Adrenal gland (tissue), 12 donors: ENCODE data around the gene PLOD3. TPM values are rescaled to one million over a fixed set of nuclear protein-coding genes. Genes with fewer than 3 reads are reported as not detected.

Source experiments
- DNase-seq, 7 donors: peaks; one replicate each; pipeline ENCODE4 v3.0.0-alpha.2; 2019 to 2020
- H3K27ac ChIP-seq, 5 donors: fragments of 200-600 bp; sonication (generic) in 4 of 5; 1 replicate in 3 of 5; 2 replicates in 2 of 5; pipeline versions ENCODE4 v1.5.1 to v1.8.0; 2016 to 2020; ENCODE audit warnings: mild to moderate bottlenecking in 1 of 5
- H3K27me3 ChIP-seq: fragments of 200-600 bp; 2 replicates; pipeline ENCODE4 v1.8.0; 2021
- H3K36me3 ChIP-seq, 2 donors: fragments of 200-600 bp; replicated peaks in 1 of 2; 1 replicate in 1 of 2; 2 replicates in 1 of 2; pipeline versions ENCODE4 v1.5.1 to v1.8.0; 2018 to 2022
- H3K4me1 ChIP-seq, 2 donors: fragments of 200-600 bp; replicated peaks in 1 of 2; 1 replicate in 1 of 2; 2 replicates in 1 of 2; pipeline versions ENCODE4 v1.5.1 to v1.8.0; 2018 to 2021
- H3K4me3 ChIP-seq, 4 donors: fragments of 200-600 bp; sonication (generic) in 3 of 4; one replicate each; pipeline ENCODE4 v1.5.1; 2016 to 2018
- H3K9me3 ChIP-seq, 3 donors: fragments of 200-600 bp; sonication (generic) in 1 of 3; replicated peaks in 1 of 3; 1 replicate in 2 of 3; 2 replicates in 1 of 3; pipeline versions ENCODE4 v1.5.1 to v1.8.0; 2016 to 2021
- CTCF ChIP-seq, 6 experiments: fragments of 450-650 bp in 4 of 6; fragments of 200-600 bp in 2 of 6; sonication (generic) in 1 of 6; IDR thresholded peaks; 1 replicate in 5 of 6; 2 replicates in 1 of 6; pipeline versions ENCODE4 v1.5.1 to v1.8.0; 2016 to 2021; ENCODE audit warnings: antibody characterized with exemption in 6 of 6, mild to moderate bottlenecking in 2 of 6, moderate library complexity in 1 of 6
- POLR2A ChIP-seq, 2 donors: fragments of 450-650 bp; IDR thresholded peaks; one replicate each; pipeline ENCODE4 v1.6.1; 2017; ENCODE audit warnings: antibody characterized with exemption in 2 of 2, mild to moderate bottlenecking in 2 of 2, moderate library complexity in 1 of 2
- WGBS, 4 donors: extraction: QIAGEN DNeasy Blood & Tissue Kit in 2 of 4; methylation state at CpG; one replicate each; pipeline versions ENCODE4 v1.1.5 to v1.1.7; 2013 to 2017; 5-methylcytosine and 5-hydroxymethylcytosine counted together
- intact Hi-C, 2 donors: fragments of 100-400 bp; cut with DNase I; formaldehyde crosslinking; loops; one replicate each; pipeline versions ENCODE4 v1.14.1 to v1.15.0; 2022 to 2023
- polyA plus RNA-seq, 3 donors: library from polyadenylated mRNA; stranded (reverse); fragments of 200-250 nt in 2 of 3; fragments of 350-450 nt in 1 of 3; fragmentation: Illumina TruSeq in 1 of 3; extraction: RNeasy Lipid Tissue Mini Kit (QIAGEN cat#74804) in 1 of 3; gene quantifications; one replicate each; pipeline ENCODE4 v1.2.3, GENCODE V29; 2013 to 2014
- total RNA-seq, 9 donors: library from RNA; depleted of rRNA in 4 of 9; stranded (reverse); fragments of >200 nt in 4 of 9; fragments of 120-200 nt in 1 of 9; fragmentation: NEBNext Ultra II Directional in 1 of 9; extraction: Animal tissue kit (Norgen Biotek cat#: 25700) in 1 of 9; gene quantifications; one replicate each; pipeline versions ENCODE4 v1.1.0 to v1.2.4, GENCODE V29; 2013 to 2023
- donor health status: healthy with polysubstance abuse.
- donor health status: Bipolar disorder and iron deficiency.
- donor health status: DM: yes; HTN: yes; CAD: no.
- donor health status: DM: no; HTN: no; CAD: no.
- donor health status: DM: no; HTN: no; CAD: no.
- donor health status: DM: yes; HTN: yes; CAD: no.

Gene PLOD3
- total and polyA plus RNA-seq, 12 donors = 24.1 to 62.2 (median 51.4) TPM

GRCh38 chr7:101210143-101210542, 7.2 kb downstream of the PLOD3 start:
- intact Hi-C loops = loop anchor here in 1 of 2 donors (5.0 kb wide), 1 partner anchor 37 kb away; the partner anchor contains the start of gene FIS1
- no peaks in the 10 kb centered on the region for H3K27me3 ChIP-seq
- no peaks in the 10 kb centered on the region for H3K9me3 ChIP-seq
- no peak for DNase-seq
- no peaks in the 10 kb centered on the region for H3K4me1 ChIP-seq
- no peak overlapping the region for H3K4me3 ChIP-seq
- no peak for TF ChIP-seq POLR2A (IDR thresholded peaks at IDR 0.05)
- TF ChIP-seq CTCF (IDR thresholded peaks at IDR 0.05) = no peak
- WGBS, 4 donors = 88 to 95% (median 92%) methylated on average over 8 to 19 of the region's 19 CpGs
- no peak overlapping the region for H3K27ac ChIP-seq
- peaks cover 0 to 57% of the 10 kb centered on the region in 2 donors for H3K36me3 ChIP-seq

- H3K36me3 ChIP-seq = peaks cover 0 to 46% of the 10 kb centered on the region in 2 donors
- no peaks in the 10 kb centered on the region for H3K27me3 ChIP-seq
- intact Hi-C loops = no loop called here
- H3K9me3 ChIP-seq = no peaks in the 10 kb centered on the region
- no peak for DNase-seq
- no peaks in the 10 kb centered on the region for H3K4me1 ChIP-seq
- H3K27ac ChIP-seq = no peak overlapping the region
- 94 to 99% (median 95%) methylated on average over 14 of the region's 14 CpGs for WGBS, 4 donors
- TF ChIP-seq POLR2A (IDR thresholded peaks at IDR 0.05) (no peak), CTCF (IDR thresholded peaks at IDR 0.05) (no peak)
- no peak overlapping the region for H3K4me3 ChIP-seq
Measured at GRCh38 chr7:101208794-101209193, 8.6 kb downstream of the PLOD3 start.

GRCh38 chr7:101207459-101207858, 9.9 kb downstream of the PLOD3 start:
- Histone ChIP-seq H3K36me3 (peaks cover 0 to 37% of the 10 kb centered on the region in 2 donors), H3K4me3 (no peak overlapping the region), H3K4me1 (no peaks in the 10 kb centered on the region), H3K27ac (no peak overlapping the region), H3K27me3 (peaks cover 9% of the 10 kb centered on the region), H3K9me3 (no peaks in the 10 kb centered on the region)
- TF ChIP-seq CTCF (IDR thresholded peaks at IDR 0.05) = no peak
- DNase-seq = no peak
- intact Hi-C loops = no loop called here
- 93 to 100% (median 95%) methylated on average over 4 to 17 of the region's 17 CpGs for WGBS, 4 donors

GRCh38 chr7:101206665-101207042, 10.7 kb downstream of the PLOD3 start:
- Histone ChIP-seq H3K4me1 (peaks cover 0 to 4% of the 10 kb centered on the region in 2 donors), H3K27ac (no peak overlapping the region), H3K36me3 (peaks cover 0 to 32% of the 10 kb centered on the region in 2 donors), H3K4me3 (no peak overlapping the region), H3K9me3 (no peaks in the 10 kb centered on the region), H3K27me3 (peaks cover 17% of the 10 kb centered on the region)
- TF ChIP-seq POLR2A (IDR thresholded peaks at IDR 0.05) (no peak), CTCF (IDR thresholded peaks at IDR 0.05) (no peak)
- WGBS, 4 donors = 85 to 91% (median 88%) methylated on average over 18 to 19 of the region's 19 CpGs
- no peak for DNase-seq
- intact Hi-C loops = no loop called here
